ENCODE data around the gene KLRK1. TPM values are rescaled to one million over a fixed set of nuclear protein-coding genes. Genes with fewer than 3 reads are reported as not detected.

Gene KLRK1
- total RNA-seq, 2 donors from 2014 or later: 0.59 to 2.8 TPM

Other genes with a start within 250 kb of the KLRK1 start
- gene OLR1, start 217.9 kb downstream of the KLRK1 start, total RNA-seq: 1 to 10 TPM; 1.2 to 2.1 TPM
- under 1 TPM in 1 of 2 donors, not detected in 1; 0.17 TPM for gene TMEM52B, start 211.0 kb downstream of the KLRK1 start, total RNA-seq
- 10 to 100 TPM; 78.2 to 95.9 TPM for gene GABARAPL1, start 177.2 kb downstream of the KLRK1 start, total RNA-seq
- gene KLRD1, start 82.2 kb downstream of the KLRK1 start, total RNA-seq: under 1 TPM; 0.32 to 0.40 TPM
- gene KLRC4, start 19.7 kb upstream of the KLRK1 start, total RNA-seq: under 1 TPM in 1 of 2 donors, not detected in 1; 0.96 TPM
- not detected for gene KLRC3, start 30.6 kb upstream of the KLRK1 start, total RNA-seq
- under 1 TPM in 1 of 2 donors, not detected in 1; 0.27 TPM for gene KLRC2, start 46.0 kb upstream of the KLRK1 start, total RNA-seq
- gene KLRC1, start 63.3 kb upstream of the KLRK1 start, total RNA-seq: under 1 TPM in 1 of 2 donors, not detected in 1; 0.59 TPM
- gene EIF2S3B, start 115.8 kb upstream of the KLRK1 start, total RNA-seq: 1 to 10 TPM in 1 of 2 donors, under 1 TPM in 1; 0.36 to 1.1 TPM
- gene MAGOHB, start 223.6 kb upstream of the KLRK1 start, total RNA-seq: 10 to 100 TPM; 24.2 to 24.8 TPM

All from prostate gland (tissue), 2 donors.